Measurements from ENCODE around the gene EPPIN. TPM values are rescaled to one million over a fixed set of nuclear protein-coding genes. Genes with fewer than 3 reads are reported as not detected.

Gene EPPIN
- total RNA-seq, 1 donor: not detected

DNA sequence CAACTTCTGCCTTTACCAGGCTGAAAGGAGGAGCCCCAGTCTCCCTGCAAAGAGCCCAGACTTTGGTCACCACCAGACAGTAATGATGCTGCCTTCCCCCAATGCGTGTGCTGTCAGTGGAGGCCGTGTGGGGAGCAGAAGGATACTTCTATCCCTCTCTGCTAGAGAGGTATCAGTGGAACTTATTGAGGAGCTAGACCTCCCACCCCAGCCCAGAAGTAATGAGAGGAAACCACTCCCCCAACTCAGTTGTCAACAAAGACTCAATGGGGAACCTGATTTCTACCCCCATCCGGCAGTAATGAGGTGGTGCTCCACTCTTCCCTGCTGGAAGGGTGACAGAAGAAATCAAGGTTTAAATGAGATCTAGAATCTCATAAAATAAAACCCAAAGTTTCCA, 36.3 kb upstream of the EPPIN start:
- H4K20me1 ChIP-seq (ENCODE audit: insufficient read depth, low read length): no peaks in the 10 kb centered on the region
- H3K4me1 ChIP-seq (ENCODE audit: insufficient read depth, low read length): no peaks in the 10 kb centered on the region
- TF ChIP-seq, protein P1, sequence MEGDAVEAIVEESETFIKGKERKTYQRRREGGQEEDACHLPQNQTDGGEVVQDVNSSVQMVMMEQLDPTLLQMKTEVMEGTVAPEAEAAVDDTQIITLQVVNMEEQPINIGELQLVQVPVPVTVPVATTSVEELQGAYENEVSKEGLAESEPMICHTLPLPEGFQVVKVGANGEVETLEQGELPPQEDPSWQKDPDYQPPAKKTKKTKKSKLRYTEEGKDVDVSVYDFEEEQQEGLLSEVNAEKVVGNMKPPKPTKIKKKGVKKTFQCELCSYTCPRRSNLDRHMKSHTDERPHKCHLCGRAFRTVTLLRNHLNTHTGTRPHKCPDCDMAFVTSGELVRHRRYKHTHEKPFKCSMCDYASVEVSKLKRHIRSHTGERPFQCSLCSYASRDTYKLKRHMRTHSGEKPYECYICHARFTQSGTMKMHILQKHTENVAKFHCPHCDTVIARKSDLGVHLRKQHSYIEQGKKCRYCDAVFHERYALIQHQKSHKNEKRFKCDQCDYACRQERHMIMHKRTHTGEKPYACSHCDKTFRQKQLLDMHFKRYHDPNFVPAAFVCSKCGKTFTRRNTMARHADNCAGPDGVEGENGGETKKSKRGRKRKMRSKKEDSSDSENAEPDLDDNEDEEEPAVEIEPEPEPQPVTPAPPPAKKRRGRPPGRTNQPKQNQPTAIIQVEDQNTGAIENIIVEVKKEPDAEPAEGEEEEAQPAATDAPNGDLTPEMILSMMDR (IDR thresholded peaks at IDR 0.05; ENCODE audit: extremely low read depth, low read depth, low read length): no peak
- H3K27ac ChIP-seq (ENCODE audit: low read depth, low read length): no peak overlapping the region
- H2AFZ ChIP-seq (ENCODE audit: low read length): no peak overlapping the region
- no peaks in the 10 kb centered on the region for H3K9me3 ChIP-seq (ENCODE audit: low read depth, low read length)
- H3K79me2 ChIP-seq (ENCODE audit: insufficient read depth, low read length): no peaks in the 10 kb centered on the region
- no peak for DNase-seq (ENCODE audit: insufficient read length, low spot score, missing footprints)
- no peaks in the 10 kb centered on the region for H3K36me3 ChIP-seq (ENCODE audit: insufficient read depth, low read length)
- no peak overlapping the region for H3K4me3 ChIP-seq (ENCODE audit: insufficient read depth, low read length)
- no peak overlapping the region for H3K4me2 ChIP-seq (ENCODE audit: insufficient read depth, low read length)
- H3K27me3 ChIP-seq (ENCODE audit: insufficient read depth, low read length): peaks cover 9% of the 10 kb centered on the region

DNA sequence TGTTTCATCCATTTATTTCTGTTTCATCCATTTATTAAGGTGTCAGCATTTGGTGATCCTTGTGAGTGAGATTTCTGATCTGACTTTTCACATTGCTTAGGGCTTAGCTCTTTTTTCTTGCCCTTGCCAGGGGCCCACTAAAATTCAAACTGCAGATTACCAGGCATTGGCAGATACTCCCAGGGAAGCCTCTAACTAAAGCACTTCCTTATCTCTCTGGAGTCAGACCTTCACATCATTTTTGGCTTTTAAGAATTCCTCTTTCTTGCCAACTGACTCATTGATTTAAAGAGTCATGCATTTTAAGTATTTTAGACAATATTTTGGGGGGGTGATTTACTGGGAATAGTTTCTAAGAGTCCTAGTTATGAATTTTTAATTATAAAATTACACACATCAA, 34.5 kb upstream of the EPPIN start:
- Histone ChIP-seq H4K20me1 (ENCODE audit: insufficient read depth, low read length) (no peaks in the 10 kb centered on the region), H3K27me3 (ENCODE audit: insufficient read depth, low read length) (peaks cover 12% of the 10 kb centered on the region), H3K27ac (ENCODE audit: low read depth, low read length) (no peak overlapping the region), H3K36me3 (ENCODE audit: insufficient read depth, low read length) (no peaks in the 10 kb centered on the region), H2AFZ (ENCODE audit: low read length) (no peak overlapping the region), H3K4me1 (ENCODE audit: insufficient read depth, low read length) (no peaks in the 10 kb centered on the region), H3K4me3 (ENCODE audit: insufficient read depth, low read length) (no peak overlapping the region), H3K4me2 (ENCODE audit: insufficient read depth, low read length) (no peak overlapping the region), H3K9me3 (ENCODE audit: low read depth, low read length) (no peaks in the 10 kb centered on the region), H3K79me2 (ENCODE audit: insufficient read depth, low read length) (no peaks in the 10 kb centered on the region)
- no peak for DNase-seq (ENCODE audit: insufficient read length, low spot score, missing footprints)
- TF ChIP-seq, protein P1 (IDR thresholded peaks at IDR 0.05; ENCODE audit: extremely low read depth, low read depth, low read length): no peak

DNA sequence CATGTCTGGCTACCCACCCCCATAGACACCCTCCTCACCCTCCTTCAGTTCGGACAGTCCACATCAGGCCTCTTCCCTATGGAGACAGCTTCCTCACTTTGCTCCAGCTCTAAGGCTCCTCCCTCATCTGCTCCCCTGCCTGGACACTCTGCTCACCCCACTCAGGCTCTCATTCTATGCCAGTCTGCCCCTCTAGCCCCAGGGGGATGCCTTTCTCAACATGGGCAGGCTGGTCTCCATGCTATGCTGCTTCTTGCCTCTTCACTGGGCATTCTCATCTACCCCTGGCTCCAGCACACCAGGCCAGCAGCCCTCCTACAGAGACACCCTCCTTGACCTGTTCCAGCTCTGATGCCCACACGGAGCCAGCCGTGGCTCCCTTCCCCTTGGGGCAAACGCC, 32.0 kb upstream of the EPPIN start, which contains the start of gene WFDC8:
WFDC8 (minus strand) TSS at position 101 of the 400 bp plus-strand sequence; CDS start at position 64, 37 bp downstream.
- H3K4me3 ChIP-seq (ENCODE audit: insufficient read depth, low read length): no peak within 1 kb of the TSS

DNA sequence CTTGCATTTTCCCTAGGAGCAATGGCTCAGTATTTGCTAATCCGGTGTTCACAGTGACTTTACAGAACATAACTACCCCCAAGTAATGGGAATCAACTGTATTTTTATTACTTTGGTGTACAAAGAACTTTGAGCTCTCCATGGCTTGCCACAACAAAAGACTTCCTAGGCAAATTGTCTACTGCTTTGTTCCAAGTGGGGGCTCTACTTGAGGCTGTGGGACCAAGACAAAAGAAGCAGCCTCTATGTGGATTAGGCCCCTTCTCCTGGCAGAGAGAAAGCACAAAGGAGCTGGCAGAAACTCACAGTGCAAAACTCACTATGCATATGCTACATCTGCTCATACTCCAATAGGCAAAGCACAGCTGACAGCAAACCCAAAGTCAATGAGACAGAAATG, 31.0 kb upstream of the EPPIN start:
- no peaks in the 10 kb centered on the region for H3K79me2 ChIP-seq (ENCODE audit: insufficient read depth, low read length)
- H4K20me1 ChIP-seq (ENCODE audit: insufficient read depth, low read length): no peaks in the 10 kb centered on the region
- no peak for DNase-seq (ENCODE audit: insufficient read length, low spot score, missing footprints)
- no peak overlapping the region for H2AFZ ChIP-seq (ENCODE audit: low read length)
- TF ChIP-seq, protein P1 (IDR thresholded peaks at IDR 0.05; ENCODE audit: extremely low read depth, low read depth, low read length): no peak
- no peaks in the 10 kb centered on the region for H3K36me3 ChIP-seq (ENCODE audit: insufficient read depth, low read length)
- H3K4me1 ChIP-seq (ENCODE audit: insufficient read depth, low read length): no peaks in the 10 kb centered on the region
- no peak overlapping the region for H3K4me2 ChIP-seq (ENCODE audit: insufficient read depth, low read length)
- peaks cover 9% of the 10 kb centered on the region for H3K27me3 ChIP-seq (ENCODE audit: insufficient read depth, low read length)
- no peak overlapping the region for H3K27ac ChIP-seq (ENCODE audit: low read depth, low read length)
- H3K9me3 ChIP-seq (ENCODE audit: low read depth, low read length): no peaks in the 10 kb centered on the region
- H3K4me3 ChIP-seq (ENCODE audit: insufficient read depth, low read length): no peak overlapping the region

More for the DNA sequence above, 32.0 kb upstream of the EPPIN start, which contains the start of gene WFDC8:
- no peak within 1 kb of the TSS for H3K4me2 ChIP-seq (ENCODE audit: insufficient read depth, low read length)
- H3K27ac ChIP-seq (ENCODE audit: low read depth, low read length): no peak within 1 kb of the TSS
- no peaks in the 10 kb centered on the region for H4K20me1 ChIP-seq (ENCODE audit: insufficient read depth, low read length)
- no peaks in the 10 kb centered on the region for H3K4me1 ChIP-seq (ENCODE audit: insufficient read depth, low read length)
- H2AFZ ChIP-seq (ENCODE audit: low read length): no peak within 1 kb of the TSS
- no peaks in the 10 kb centered on the region for H3K9me3 ChIP-seq (ENCODE audit: low read depth, low read length)
- TF ChIP-seq, protein P1 (IDR thresholded peaks at IDR 0.05; ENCODE audit: extremely low read depth, low read depth, low read length): no peak
- H3K79me2 ChIP-seq (ENCODE audit: insufficient read depth, low read length): no peaks in the 10 kb centered on the region
- no peak for DNase-seq (ENCODE audit: insufficient read length, low spot score, missing footprints)
- no peaks in the 10 kb centered on the region for H3K36me3 ChIP-seq (ENCODE audit: insufficient read depth, low read length)
- H3K27me3 ChIP-seq (ENCODE audit: insufficient read depth, low read length): peaks cover 12% of the 10 kb centered on the region
